Neuronal stem cell (in vitro differentiated cells): Measurements from ENCODE around the gene CNTN5.

ENCODE experiments used
- DNase-seq: peaks from one replicate; pipeline ENCODE4 v3.0.0-alpha.2; 2013; ENCODE audit warnings: low spot score
- H2AFZ ChIP-seq: one replicate; pipeline ENCODE4 v1.6.1; 2013; ENCODE audit warnings: mild to moderate bottlenecking, low read length, inconsistent platforms
- H2AK5ac ChIP-seq: 2 replicates; pipeline ENCODE4 v1.6.1; 2013; ENCODE audit warnings: low read depth, mild to moderate bottlenecking, inconsistent platforms, low read length, moderate library complexity, mixed read lengths
- H2BK120ac ChIP-seq: 2 replicates; pipeline ENCODE4 v1.6.1; 2013; ENCODE audit warnings: low read depth, mild to moderate bottlenecking, inconsistent platforms, low read length, moderate library complexity, mixed read lengths
- H2BK12ac ChIP-seq: one replicate; pipeline ENCODE4 v1.6.1; 2013; ENCODE audit warnings: low read length, inconsistent platforms
- H2BK15ac ChIP-seq: 2 replicates; pipeline ENCODE4 v1.6.1; 2013; ENCODE audit warnings: mild to moderate bottlenecking, low read length, inconsistent platforms, mixed read lengths
- H2BK5ac ChIP-seq: one replicate; pipeline ENCODE4 v1.6.1; 2013; ENCODE audit warnings: inconsistent platforms, mild to moderate bottlenecking, low read length, moderate library complexity
- H3K14ac ChIP-seq: one replicate; pipeline ENCODE4 v1.6.1; 2013; ENCODE audit warnings: low read length, inconsistent platforms
- H3K18ac ChIP-seq: 2 replicates; pipeline ENCODE4 v1.6.1; 2013; ENCODE audit warnings: low read length, inconsistent platforms
- H3K23ac ChIP-seq: 2 replicates; pipeline ENCODE4 v1.6.1; 2013; ENCODE audit warnings: low read depth, mild to moderate bottlenecking, mixed read lengths, low read length, inconsistent platforms; ENCODE audit not compliant: poor library complexity
- H3K27ac ChIP-seq: replicated peaks from 3 replicates; pipeline ENCODE4 v1.5.1; 2013; ENCODE audit warnings: low read length, inconsistent platforms
- H3K27me3 ChIP-seq, 3 experiments: 2 replicates each; pipeline ENCODE4 v1.6.1; 2013; ENCODE audit warnings: low read length in 3 of 3, mild to moderate bottlenecking in 2 of 3, inconsistent platforms in 1 of 3, low read depth in 1 of 3, mixed read lengths in 1 of 3, moderate library complexity in 1 of 3; ENCODE audit not compliant: control insufficient read depth in 3 of 3, insufficient read depth in 3 of 3
- H3K36me3 ChIP-seq, 2 donors: replicated peaks in 1 of 2; 2 replicates each; pipeline ENCODE4 v1.6.1; 2013; ENCODE audit warnings: low read length in 2 of 2; ENCODE audit not compliant: control insufficient read depth in 2 of 2, insufficient read depth in 2 of 2
- H3K4ac ChIP-seq: 2 replicates; pipeline ENCODE4 v1.6.1; 2013; ENCODE audit warnings: inconsistent platforms, mild to moderate bottlenecking, low read length, moderate library complexity
- H3K4me1 ChIP-seq, 2 donors: 1 replicate in 1 of 2; 2 replicates in 1 of 2; pipeline ENCODE4 v1.6.1; 2013; ENCODE audit warnings: low read length in 2 of 2, low read depth in 1 of 2; ENCODE audit not compliant: control insufficient read depth in 2 of 2, insufficient read depth in 1 of 2
- H3K4me2 ChIP-seq: one replicate; pipeline ENCODE4 v1.6.1; 2013; ENCODE audit warnings: mild to moderate bottlenecking, low read length, inconsistent platforms; ENCODE audit not compliant: insufficient read depth, poor library complexity, severe bottlenecking
- H3K4me3 ChIP-seq, 2 donors: 2 replicates each; pipeline ENCODE4 v1.5.1; 2013; ENCODE audit warnings: low read length in 2 of 2, mild to moderate bottlenecking in 2 of 2, inconsistent platforms in 1 of 2, moderate library complexity in 1 of 2
- H3K79me1 ChIP-seq: one replicate; pipeline ENCODE4 v1.6.1; 2013; ENCODE audit warnings: low read depth, mild to moderate bottlenecking, inconsistent platforms, low read length, moderate library complexity
- H3K9ac ChIP-seq: one replicate; pipeline ENCODE4 v1.6.1; 2013; ENCODE audit warnings: mild to moderate bottlenecking, low read depth, low read length, inconsistent platforms; ENCODE audit not compliant: poor library complexity
- H3K9me3 ChIP-seq, 2 donors: replicated peaks in 1 of 2; 2 replicates each; pipeline versions ENCODE3 to v1.6.1; 2013; ENCODE audit warnings: low read length in 2 of 2, mild to moderate bottlenecking in 2 of 2, inconsistent platforms in 1 of 2, low read depth in 1 of 2, mixed read lengths in 1 of 2, moderate library complexity in 1 of 2; ENCODE audit not compliant: control insufficient read depth in 2 of 2, insufficient read depth in 1 of 2
- H4K8ac ChIP-seq: one replicate; pipeline ENCODE4 v1.6.1; 2013; ENCODE audit warnings: low read depth, mild to moderate bottlenecking, inconsistent platforms, low read length, moderate library complexity
- H4K91ac ChIP-seq: one replicate; pipeline ENCODE4 v1.6.1; 2013; ENCODE audit warnings: low read length, low read depth, mild to moderate bottlenecking, inconsistent platforms; ENCODE audit not compliant: poor library complexity
- WGBS, 2 donors: extraction: QIAGEN DNeasy Blood & Tissue Kit; methylation state at CpG; one replicate each; pipeline ENCODE4 v1.1.7; 2013; ENCODE audit warnings: missing lambda C conversion rate in 2 of 2, mixed read lengths in 1 of 2; ENCODE audit not compliant: insufficient read length in 2 of 2, insufficient replicate concordance in 1 of 2; ENCODE audit errors: extremely low coverage in 2 of 2; 5-methylcytosine and 5-hydroxymethylcytosine counted together

Gene CNTN5

GRCh38 chr11:99246199-99246598 lies 225.4 kb downstream of the CNTN5 start:
- Histone ChIP-seq H3K4me3 (no peak overlapping the region), H3K18ac (no peak overlapping the region), H2AK5ac (no peak overlapping the region), H3K27me3 (no peaks in the 10 kb centered on the region), H2BK15ac (no peak overlapping the region), H3K4me1 (no peaks in the 10 kb centered on the region), H3K23ac (no peak overlapping the region), H3K4me2 (no peak overlapping the region), H2BK120ac (no peak overlapping the region), H3K9ac (no peak overlapping the region), H3K4ac (no peak overlapping the region), H2AFZ (no peak overlapping the region), H2BK12ac (no peak overlapping the region), H3K36me3 (no peaks in the 10 kb centered on the region), H3K79me1 (no peaks in the 10 kb centered on the region), H3K27ac (no peak overlapping the region), H3K14ac (no peak overlapping the region), H3K9me3 (no peaks in the 10 kb centered on the region), H4K8ac (no peak overlapping the region), H4K91ac (no peak overlapping the region), H2BK5ac (no peak overlapping the region)
- no CpG with 5 or more reads among the region's 5 CpGs for WGBS, 2 donors
- no peak for DNase-seq

DNA sequence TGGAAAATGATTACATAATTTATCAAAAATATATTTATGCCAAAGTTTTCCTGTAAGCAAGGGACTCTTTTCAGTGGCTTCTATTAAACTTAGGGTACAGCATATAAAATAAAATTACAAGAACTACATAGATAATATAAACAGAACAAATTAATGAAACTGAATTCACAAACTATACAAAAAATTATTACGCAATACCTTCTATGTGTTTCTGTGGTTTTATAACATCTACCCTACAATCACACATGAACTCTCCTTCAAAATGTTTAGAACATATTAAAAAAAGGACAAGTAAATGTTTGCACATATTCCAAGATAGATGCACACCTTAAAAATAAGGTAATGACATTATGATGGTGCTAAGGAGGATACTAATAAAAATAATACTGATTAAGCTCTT lies 235.9 kb downstream of the CNTN5 start:
- Histone ChIP-seq H3K36me3 (no peaks in the 10 kb centered on the region), H2AK5ac (no peak overlapping the region), H3K27ac (no peak overlapping the region), H3K4ac (no peak overlapping the region), H3K9ac (no peak overlapping the region), H2BK5ac (no peak overlapping the region), H3K4me1 (no peaks in the 10 kb centered on the region), H4K8ac (no peak overlapping the region), H3K18ac (no peak overlapping the region), H3K9me3 (no peaks in the 10 kb centered on the region), H2BK120ac (no peak overlapping the region), H2AFZ (no peak overlapping the region), H2BK12ac (no peak overlapping the region), H3K4me2 (no peak overlapping the region), H3K27me3 (no peaks in the 10 kb centered on the region), H2BK15ac (no peak overlapping the region), H3K23ac (no peak overlapping the region), H3K79me1 (no peaks in the 10 kb centered on the region), H3K4me3 (no peak overlapping the region), H3K14ac (no peak overlapping the region), H4K91ac (no peak overlapping the region)
- no CpG with 5 or more reads among the region's 1 CpG for WGBS, 2 donors
- no peak for DNase-seq

- WGBS, 2 donors = no CpG with 5 or more reads among the region's 1 CpG
- no peak overlapping the region for H2AK5ac ChIP-seq
- H4K91ac ChIP-seq = no peak overlapping the region
- H3K23ac ChIP-seq = no peak overlapping the region
- no peak overlapping the region for H3K18ac ChIP-seq
- no peak overlapping the region for H4K8ac ChIP-seq
- no peak overlapping the region for H2BK5ac ChIP-seq
- H3K4ac ChIP-seq = no peak overlapping the region
- no peaks in the 10 kb centered on the region for H3K27me3 ChIP-seq
- H2BK15ac ChIP-seq = no peak overlapping the region
- H3K9me3 ChIP-seq = no peaks in the 10 kb centered on the region
- H2BK120ac ChIP-seq = no peak overlapping the region
- H3K14ac ChIP-seq = no peak overlapping the region
- H2AFZ ChIP-seq = no peak overlapping the region
- H3K4me3 ChIP-seq = no peak overlapping the region
- no peak overlapping the region for H3K27ac ChIP-seq
- no peak overlapping the region for H2BK12ac ChIP-seq
- H3K4me1 ChIP-seq = no peaks in the 10 kb centered on the region
- H3K4me2 ChIP-seq = no peak overlapping the region
- H3K36me3 ChIP-seq = no peaks in the 10 kb centered on the region
- DNase-seq = no peak
- H3K79me1 ChIP-seq = no peaks in the 10 kb centered on the region
- no peak overlapping the region for H3K9ac ChIP-seq
Measured at GRCh38 chr11:99257131-99257530, 236.4 kb downstream of the CNTN5 start.

GRCh38 chr11:99260696-99261095 lies 239.9 kb downstream of the CNTN5 start:
- H3K27ac ChIP-seq = no peak overlapping the region
- H3K23ac ChIP-seq = no peak overlapping the region
- no peak overlapping the region for H2BK5ac ChIP-seq
- no peaks in the 10 kb centered on the region for H3K79me1 ChIP-seq
- no peak for DNase-seq
- no peak overlapping the region for H4K91ac ChIP-seq
- H3K4me2 ChIP-seq = no peak overlapping the region
- no peak overlapping the region for H3K4ac ChIP-seq
- no peak overlapping the region for H2AK5ac ChIP-seq
- WGBS, 2 donors = no CpG with 5 or more reads among the region's 1 CpG
- no peak overlapping the region for H3K9ac ChIP-seq
- H4K8ac ChIP-seq = no peak overlapping the region
- no peaks in the 10 kb centered on the region for H3K36me3 ChIP-seq
- no peak overlapping the region for H2BK12ac ChIP-seq
- no peaks in the 10 kb centered on the region for H3K9me3 ChIP-seq
- no peaks in the 10 kb centered on the region for H3K4me1 ChIP-seq
- H3K4me3 ChIP-seq = no peak overlapping the region
- H3K14ac ChIP-seq = no peak overlapping the region
- H3K27me3 ChIP-seq = no peaks in the 10 kb centered on the region
- no peak overlapping the region for H2AFZ ChIP-seq
- H2BK120ac ChIP-seq = no peak overlapping the region
- H3K18ac ChIP-seq = no peak overlapping the region
- no peak overlapping the region for H2BK15ac ChIP-seq
